ENCODE data around the gene SLC12A8.

The SLC12A8 gene

GRCh38 chr3:125154110-125154509, 58.4 kb downstream of the SLC12A8 start:
- no peak for DNase-seq (ENCODE audit: low spot score)

GRCh38 chr3:125152951-125153350, 59.6 kb downstream of the SLC12A8 start:
- DNase-seq (ENCODE audit: low spot score): no peak

GRCh38 chr3:125151916-125152315, 60.6 kb downstream of the SLC12A8 start:
- no peak for DNase-seq (ENCODE audit: low spot score)

GRCh38 chr3:125151442-125151817, 61.1 kb downstream of the SLC12A8 start:
- no peak for DNase-seq (ENCODE audit: low spot score)

- DNase-seq (ENCODE audit: low spot score): peak; percentile 73
Measured at GRCh38 chr3:125150525-125151441, 61.8 kb downstream of the SLC12A8 start.

GRCh38 chr3:125149462-125149861, 63.1 kb downstream of the SLC12A8 start:
- DNase-seq (ENCODE audit: low spot score): no peak

GRCh38 chr3:125148836-125149235, 63.7 kb downstream of the SLC12A8 start:
- no peak for DNase-seq (ENCODE audit: low spot score)

GRCh38 chr3:125148016-125148812, 64.3 kb downstream of the SLC12A8 start:
- DNase-seq (ENCODE audit: low spot score): no peak

GRCh38 chr3:125147491-125147820, 65.1 kb downstream of the SLC12A8 start:
- DNase-seq (ENCODE audit: low spot score): no peak

GRCh38 chr3:125146626-125147490, 65.7 kb downstream of the SLC12A8 start:
- no peak for DNase-seq (ENCODE audit: low spot score)

- DNase-seq (ENCODE audit: low spot score): no peak
Measured at GRCh38 chr3:125145751-125146475, 66.6 kb downstream of the SLC12A8 start.

GRCh38 chr3:125144653-125145314, 67.8 kb downstream of the SLC12A8 start:
- no peak for DNase-seq (ENCODE audit: low spot score)

GRCh38 chr3:125143982-125144652, 68.4 kb downstream of the SLC12A8 start:
- DNase-seq (ENCODE audit: low spot score): no peak

- DNase-seq (ENCODE audit: low spot score): no peak
Measured at GRCh38 chr3:125143538-125143937, 69.0 kb downstream of the SLC12A8 start.

- DNase-seq (ENCODE audit: low spot score): no peak
Measured at GRCh38 chr3:125142940-125143339, 69.6 kb downstream of the SLC12A8 start.

- no peak for DNase-seq (ENCODE audit: low spot score)
Measured at GRCh38 chr3:125142420-125142778, 70.1 kb downstream of the SLC12A8 start.

GRCh38 chr3:125141596-125142419, 70.7 kb downstream of the SLC12A8 start:
- no peak for DNase-seq (ENCODE audit: low spot score)

GRCh38 chr3:125140818-125141595, 71.5 kb downstream of the SLC12A8 start:
- DNase-seq (ENCODE audit: low spot score): no peak
